MM.1S (cell line): ENCODE measurements around the gene YWHAG.
"Not testable (repeated sequence)": the region's sequence is repeated elsewhere in the genome, so short reads cannot be mapped to it uniquely, and the experiment has no call there.

Experiments
- DNase-seq: peaks from one replicate; pipeline ENCODE4 v3.0.0-alpha.2; 2015
- H2AFZ ChIP-seq: fragments of 300-600 bp; sonication (generic); 2 replicates; pipeline ENCODE4 v1.6.0; 2016; ENCODE audit warnings: antibody characterized with exemption, low read length
- H3F3A ChIP-seq: fragments of 300-600 bp; sonication (generic); 2 replicates; pipeline ENCODE4 v1.6.1; 2016; ENCODE audit warnings: mild to moderate bottlenecking, antibody characterized with exemption, low read length, moderate library complexity, mixed read lengths; ENCODE audit not compliant: insufficient read depth
- H3K27ac ChIP-seq: fragments of 300-600 bp; sonication (generic); 2 replicates; pipeline ENCODE4 v1.5.1; 2016; ENCODE audit warnings: mild to moderate bottlenecking, low read length
- H3K27me3 ChIP-seq: fragments of 300-600 bp; sonication (generic); replicated peaks from 2 replicates; pipeline ENCODE4 v1.6.0; 2016; ENCODE audit warnings: low read length; ENCODE audit not compliant: insufficient read depth
- H3K36me3 ChIP-seq: fragments of 300-600 bp; sonication (generic); replicated peaks from 2 replicates; pipeline ENCODE4 v1.6.1; 2016; ENCODE audit warnings: mild to moderate bottlenecking, low read length, mixed read lengths; ENCODE audit not compliant: insufficient read depth
- H3K4me1 ChIP-seq: fragments of 300-600 bp; sonication (generic); 2 replicates; pipeline ENCODE4 v1.6.1; 2016; ENCODE audit warnings: low read length, mixed read lengths
- H3K4me2 ChIP-seq: fragments of 300-600 bp; sonication (generic); 2 replicates; pipeline ENCODE4 v1.6.0; 2016; ENCODE audit warnings: low read depth, low read length
- H3K4me3 ChIP-seq: fragments of 300-600 bp; sonication (generic); 2 replicates; pipeline ENCODE4 v1.5.1; 2016; ENCODE audit warnings: low read length, mixed read lengths
- H3K79me2 ChIP-seq: fragments of 300-600 bp; sonication (generic); 2 replicates; pipeline ENCODE4 v1.6.1; 2016; ENCODE audit warnings: mixed run types, low read length, mixed read lengths
- H3K9ac ChIP-seq: fragments of 300-600 bp; sonication (generic); 2 replicates; pipeline ENCODE4 v1.6.1; 2016; ENCODE audit warnings: low read length, mixed read lengths
- H3K9me2 ChIP-seq: fragments of 300-600 bp; sonication (generic); replicated peaks from 2 replicates; pipeline ENCODE4 v1.6.1; 2016; ENCODE audit warnings: mild to moderate bottlenecking, low read length, mixed read lengths; ENCODE audit not compliant: insufficient read depth
- H3K9me3 ChIP-seq: fragments of 300-600 bp; sonication (generic); replicated peaks from 2 replicates; pipeline ENCODE4 v1.6.1; 2016; ENCODE audit warnings: mild to moderate bottlenecking, low read length, mixed read lengths; ENCODE audit not compliant: insufficient read depth
- H4K20me1 ChIP-seq: fragments of 300-600 bp; sonication (generic); 2 replicates; pipeline ENCODE4 v1.6.1; 2016; ENCODE audit warnings: mild to moderate bottlenecking, low read length, moderate library complexity, mixed read lengths; ENCODE audit not compliant: insufficient read depth
- EZH2 ChIP-seq: fragments of 300-600 bp; sonication (generic); optimal IDR thresholded peaks from 2 replicates; pipeline ENCODE3; 2017; ENCODE audit warnings: low read depth, mild to moderate bottlenecking, antibody characterized with exemption, low read length, mixed read lengths
- EZH2phosphoT487 ChIP-seq: fragments of 300-600 bp; sonication (generic); IDR thresholded peaks from 2 replicates; pipeline ENCODE4 v1.6.1; 2018; ENCODE audit warnings: antibody characterized with exemption, low read length
- TF ChIP-seq, protein P1 (sequence below): fragments of 300-600 bp; sonication (generic); IDR thresholded peaks from 2 replicates; pipeline ENCODE4 v1.5.1; 2016; ENCODE audit warnings: antibody characterized with exemption, low read length, mixed read lengths

YWHAG gene

GRCh38 chr7:76369018-76369417, 10.2 kb upstream of the YWHAG start:
- Histone ChIP-seq H3K9me2 (no peaks in the 10 kb centered on the region), H3K79me2 (no peaks in the 10 kb centered on the region), H3K27me3 (no peaks in the 10 kb centered on the region), H3K9me3 (no peaks in the 10 kb centered on the region), H4K20me1 (no peaks in the 10 kb centered on the region), H3K4me1 (peaks cover 10% of the 10 kb centered on the region), H3F3A (peaks cover 9% of the 10 kb centered on the region; the same call in 1 of the 2 replicates), H3K27ac (no peak overlapping the region), H3K36me3 (no peaks in the 10 kb centered on the region), H2AFZ (no peak overlapping the region), H3K9ac (no peak overlapping the region), H3K4me3 (no peak overlapping the region), H3K4me2 (no peak overlapping the region)
- DNase-seq: no peak
- TF ChIP-seq, protein P1, sequence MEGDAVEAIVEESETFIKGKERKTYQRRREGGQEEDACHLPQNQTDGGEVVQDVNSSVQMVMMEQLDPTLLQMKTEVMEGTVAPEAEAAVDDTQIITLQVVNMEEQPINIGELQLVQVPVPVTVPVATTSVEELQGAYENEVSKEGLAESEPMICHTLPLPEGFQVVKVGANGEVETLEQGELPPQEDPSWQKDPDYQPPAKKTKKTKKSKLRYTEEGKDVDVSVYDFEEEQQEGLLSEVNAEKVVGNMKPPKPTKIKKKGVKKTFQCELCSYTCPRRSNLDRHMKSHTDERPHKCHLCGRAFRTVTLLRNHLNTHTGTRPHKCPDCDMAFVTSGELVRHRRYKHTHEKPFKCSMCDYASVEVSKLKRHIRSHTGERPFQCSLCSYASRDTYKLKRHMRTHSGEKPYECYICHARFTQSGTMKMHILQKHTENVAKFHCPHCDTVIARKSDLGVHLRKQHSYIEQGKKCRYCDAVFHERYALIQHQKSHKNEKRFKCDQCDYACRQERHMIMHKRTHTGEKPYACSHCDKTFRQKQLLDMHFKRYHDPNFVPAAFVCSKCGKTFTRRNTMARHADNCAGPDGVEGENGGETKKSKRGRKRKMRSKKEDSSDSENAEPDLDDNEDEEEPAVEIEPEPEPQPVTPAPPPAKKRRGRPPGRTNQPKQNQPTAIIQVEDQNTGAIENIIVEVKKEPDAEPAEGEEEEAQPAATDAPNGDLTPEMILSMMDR: no peak
- TF ChIP-seq EZH2phosphoT487: no peak
- TF ChIP-seq EZH2: no peak

GRCh38 chr7:76368190-76368589, 9.4 kb upstream of the YWHAG start:
- no peaks in the 10 kb centered on the region for H3K36me3 ChIP-seq
- H3K4me1 ChIP-seq: peaks cover 13% of the 10 kb centered on the region
- no peaks in the 10 kb centered on the region for H3K79me2 ChIP-seq
- H3K9me3 ChIP-seq: no peaks in the 10 kb centered on the region
- no peak overlapping the region for H3K4me2 ChIP-seq
- no peak overlapping the region for H3K9ac ChIP-seq
- H3K9me2 ChIP-seq: no peaks in the 10 kb centered on the region
- no peak for DNase-seq
- H3K4me3 ChIP-seq: no peak overlapping the region
- peaks cover 12% of the 10 kb centered on the region; the same call in 1 of the 2 replicates for H3F3A ChIP-seq
- H3K27me3 ChIP-seq: no peaks in the 10 kb centered on the region
- H2AFZ ChIP-seq: no peak overlapping the region
- H3K27ac ChIP-seq: no peak overlapping the region
- H4K20me1 ChIP-seq: no peaks in the 10 kb centered on the region
- TF ChIP-seq EZH2 (no peak), EZH2phosphoT487 (no peak)
- TF ChIP-seq, protein P1: no peak

- Histone ChIP-seq H3K27me3 (no peaks in the 10 kb centered on the region), H3K9me2 (no peaks in the 10 kb centered on the region), H3K9ac (peak overlapping the region; percentile 53; the same call in 1 of the 2 replicates), H3K79me2 (no peaks in the 10 kb centered on the region), H3K9me3 (no peaks in the 10 kb centered on the region), H3K36me3 (no peaks in the 10 kb centered on the region), H3F3A (peaks cover 12% of the 10 kb centered on the region; the same call in 1 of the 2 replicates), H2AFZ (peak overlapping the region; percentile 74), H3K4me2 (peak overlapping the region; percentile 69), H4K20me1 (no peaks in the 10 kb centered on the region), H3K27ac (peak overlapping the region; percentile 80), H3K4me3 (peak overlapping the region; percentile 37), H3K4me1 (peaks cover 18% of the 10 kb centered on the region)
- no peak for TF ChIP-seq EZH2phosphoT487
- TF ChIP-seq EZH2: no peak
- TF ChIP-seq, protein P1: no peak
- no peak for DNase-seq
Observed at GRCh38 chr7:76364198-76364584, 5.4 kb upstream of the YWHAG start.

GRCh38 chr7:76363754-76364153, 5.0 kb upstream of the YWHAG start:
- H2AFZ ChIP-seq: peak overlapping the region; percentile 74

More at GRCh38 chr7:76363754-76364153, 5.0 kb upstream of the YWHAG start:
- Histone ChIP-seq H3F3A (peaks cover 12% of the 10 kb centered on the region; the same call in 1 of the 2 replicates), H3K4me1 (peaks cover 18% of the 10 kb centered on the region), H3K4me2 (peak overlapping the region; percentile 69; the same call in 1 of the 2 replicates), H3K9ac (peak overlapping the region; percentile 53; the same call in 1 of the 2 replicates), H3K27ac (peak overlapping the region; percentile 80; the same call in 1 of the 2 replicates)
- H4K20me1 ChIP-seq, H3K9me2 ChIP-seq, H3K9me3 ChIP-seq, DNase-seq, H3K27me3 ChIP-seq, H3K36me3 ChIP-seq, H3K4me3 ChIP-seq, H3K79me2 ChIP-seq: not testable (repeated sequence)
